ENCODE measurements around the gene ITM2C. TPM values are rescaled to one million over a fixed set of nuclear protein-coding genes. Genes with fewer than 3 reads are reported as not detected.
A peak's percentile ranks its signal among the peaks of the same experiment; 100 is the strongest.

Gene ITM2C
- total and polyA plus RNA-seq, 8 donors = 26.2 to 96.3 (median 41.0) TPM

DNA sequence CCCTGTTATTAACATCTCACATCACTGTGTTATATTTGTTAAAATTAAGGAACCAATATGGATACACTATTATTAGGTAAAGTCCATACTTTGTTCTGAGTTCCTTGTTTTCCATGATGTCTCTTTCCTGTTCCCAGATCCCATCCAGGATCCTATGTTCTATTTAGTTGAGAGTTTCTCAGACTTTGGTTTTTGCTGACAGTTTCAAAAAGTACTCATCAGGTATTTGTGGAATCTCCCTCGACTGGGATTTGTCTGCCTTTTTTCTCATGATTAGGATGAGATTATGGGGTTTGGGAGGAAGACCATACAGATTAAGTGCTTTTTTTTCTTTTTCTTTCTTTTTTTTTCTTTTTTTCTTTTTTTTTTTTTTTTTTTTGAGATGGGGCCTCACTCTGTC lies 39.4 kb upstream of the ITM2C start:
- intact Hi-C loops (cut with DNase I) = loop anchor here in 2 of 3 donors (5.0 kb wide), 2 partner anchors 162 to 167 kb away; no protein-coding TSS in a partner anchor
- WGBS, 2 donors = 25 to 29% methylated on average over 1 of the region's 1 CpG
- H3K4me3 ChIP-seq = no peak overlapping the region
- no peak for FAIRE-seq
- H3K9me3 ChIP-seq = no peaks in the 10 kb centered on the region
- no peak overlapping the region for H3K27ac ChIP-seq
- TF ChIP-seq, protein P1, sequence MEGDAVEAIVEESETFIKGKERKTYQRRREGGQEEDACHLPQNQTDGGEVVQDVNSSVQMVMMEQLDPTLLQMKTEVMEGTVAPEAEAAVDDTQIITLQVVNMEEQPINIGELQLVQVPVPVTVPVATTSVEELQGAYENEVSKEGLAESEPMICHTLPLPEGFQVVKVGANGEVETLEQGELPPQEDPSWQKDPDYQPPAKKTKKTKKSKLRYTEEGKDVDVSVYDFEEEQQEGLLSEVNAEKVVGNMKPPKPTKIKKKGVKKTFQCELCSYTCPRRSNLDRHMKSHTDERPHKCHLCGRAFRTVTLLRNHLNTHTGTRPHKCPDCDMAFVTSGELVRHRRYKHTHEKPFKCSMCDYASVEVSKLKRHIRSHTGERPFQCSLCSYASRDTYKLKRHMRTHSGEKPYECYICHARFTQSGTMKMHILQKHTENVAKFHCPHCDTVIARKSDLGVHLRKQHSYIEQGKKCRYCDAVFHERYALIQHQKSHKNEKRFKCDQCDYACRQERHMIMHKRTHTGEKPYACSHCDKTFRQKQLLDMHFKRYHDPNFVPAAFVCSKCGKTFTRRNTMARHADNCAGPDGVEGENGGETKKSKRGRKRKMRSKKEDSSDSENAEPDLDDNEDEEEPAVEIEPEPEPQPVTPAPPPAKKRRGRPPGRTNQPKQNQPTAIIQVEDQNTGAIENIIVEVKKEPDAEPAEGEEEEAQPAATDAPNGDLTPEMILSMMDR (IDR thresholded peaks at IDR 0.05) = no peak
- peaks cover 0 to 4% (median 0%) of the 10 kb centered on the region in 4 donors for H3K27me3 ChIP-seq
- ATAC-seq = no peak
- H3K4me1 ChIP-seq = no peaks in the 10 kb centered on the region
- no peaks in the 10 kb centered on the region for H3K36me3 ChIP-seq
- DNase-seq = no peak

DNA sequence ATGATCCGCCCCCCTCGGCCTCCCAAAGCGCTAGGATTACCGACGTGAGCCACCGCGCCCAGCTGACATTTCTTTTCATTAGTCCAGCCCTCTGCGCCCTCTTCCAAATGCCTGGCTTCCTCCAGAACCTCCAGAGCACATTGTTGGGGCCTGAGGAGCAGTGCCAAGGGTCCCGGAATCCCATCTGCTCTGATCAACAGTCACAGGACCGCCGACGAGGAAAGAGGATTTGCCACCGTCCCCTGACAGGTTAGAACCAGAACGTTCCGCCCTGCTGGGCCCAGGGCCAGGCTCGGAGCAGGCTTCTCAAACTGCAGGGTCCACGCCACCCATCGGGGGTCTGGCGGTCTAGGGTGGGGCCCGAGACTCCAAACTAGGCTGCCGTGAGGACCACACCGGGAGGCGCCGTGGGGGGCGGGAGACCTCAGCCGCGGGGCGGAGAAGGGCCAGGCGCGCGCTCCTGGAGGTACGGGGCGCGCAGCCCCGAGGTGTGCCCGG lies 36.9 kb upstream of the ITM2C start:
- peak overlapping the region in 2 of 4 donors; percentile 22 to 32 for H3K4me3 ChIP-seq
- FAIRE-seq = no peak
- no peak for ATAC-seq

GRCh38 chr2:230828272-230828961 lies 36.3 kb upstream of the ITM2C start:
- Histone ChIP-seq H3K27ac (no peak overlapping the region), H3K9me3 (no peaks in the 10 kb centered on the region), H3K4me3 (peak overlapping the region in 2 of 4 donors; percentile 22 to 32), H3K36me3 (no peaks in the 10 kb centered on the region), H3K27me3 (peaks cover 0 to 4% (median 0%) of the 10 kb centered on the region in 4 donors), H3K4me1 (no peaks in the 10 kb centered on the region)
- 13 to 16% methylated on average over 42 to 61 of the region's 61 CpGs for WGBS, 2 donors
- TF ChIP-seq, protein P1 (IDR thresholded peaks at IDR 0.05) = no peak
- peak in 3 of 4 donors; percentile 36 to 47 (median 37) for ATAC-seq
- DNase-seq = peak in 1 of 6 donors; percentile 67
- intact Hi-C loops (cut with DNase I) = loop anchor here in 2 of 3 donors (5.0 kb wide), 2 partner anchors 159 to 164 kb away; no protein-coding TSS in a partner anchor
- FAIRE-seq = no peak

More for the DNA sequence above, 36.9 kb upstream of the ITM2C start:
- TF ChIP-seq, protein P1 (IDR thresholded peaks at IDR 0.05) = no peak
- Histone ChIP-seq H3K4me1 (no peaks in the 10 kb centered on the region), H3K27ac (no peak overlapping the region), H3K9me3 (no peaks in the 10 kb centered on the region), H3K27me3 (peaks cover 0 to 4% (median 0%) of the 10 kb centered on the region in 4 donors), H3K36me3 (no peaks in the 10 kb centered on the region)
- WGBS, 2 donors = 28 to 30% methylated on average over 36 of the region's 36 CpGs
- DNase-seq = no peak
- intact Hi-C loops (cut with DNase I) = loop anchor here in 2 of 3 donors (5.0 kb wide), 2 partner anchors 159 to 164 kb away; no protein-coding TSS in a partner anchor

DNA sequence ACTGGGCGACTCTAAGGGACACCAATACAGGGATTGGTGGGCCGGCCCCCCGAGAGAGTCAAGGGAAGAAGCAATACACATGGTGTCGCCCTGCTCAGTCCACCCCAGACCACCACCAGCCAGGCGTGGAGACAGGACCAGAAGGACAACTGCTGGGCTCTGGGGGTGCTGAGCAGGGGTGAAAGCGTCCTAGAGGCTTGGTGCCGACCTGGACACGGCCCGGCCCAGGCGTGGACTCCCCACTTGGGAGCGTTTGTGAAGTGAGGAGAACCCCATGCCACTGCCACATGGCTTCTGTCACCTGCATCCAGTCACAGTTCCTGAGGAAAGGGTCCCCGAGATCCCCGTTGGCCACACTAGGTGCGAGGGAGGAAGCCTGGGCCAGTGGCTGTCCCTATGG lies 35.4 kb upstream of the ITM2C start:
- peaks cover 0 to 4% (median 0%) of the 10 kb centered on the region in 4 donors for H3K27me3 ChIP-seq
- H3K27ac ChIP-seq = no peak overlapping the region
- no peaks in the 10 kb centered on the region for H3K36me3 ChIP-seq
- H3K9me3 ChIP-seq = no peaks in the 10 kb centered on the region
- no peak overlapping the region for H3K4me3 ChIP-seq
- 94 to 96% methylated on average over 14 of the region's 14 CpGs for WGBS, 2 donors
- FAIRE-seq (no peak), ATAC-seq (no peak), DNase-seq (no peak)
- intact Hi-C loops (cut with DNase I) = loop anchor here in 2 of 3 donors (5.0 kb wide), 2 partner anchors 158 to 163 kb away; no protein-coding TSS in a partner anchor
- H3K4me1 ChIP-seq = no peaks in the 10 kb centered on the region
- TF ChIP-seq, protein P1 (IDR thresholded peaks at IDR 0.05) = no peak

All from pancreas (tissue), 10 donors.